NCI-H1092 (cell line): ENCODE data around the gene CDKAL1.
"Not testable (repeated sequence)": the region's sequence is repeated elsewhere in the genome, so short reads cannot be mapped to it uniquely, and the experiment has no call there.

Experiments
- DNase-seq: peaks from one replicate; lab custom pipeline; 2025; lab: John Stamatoyannopoulos, UW

Gene CDKAL1

DNA sequence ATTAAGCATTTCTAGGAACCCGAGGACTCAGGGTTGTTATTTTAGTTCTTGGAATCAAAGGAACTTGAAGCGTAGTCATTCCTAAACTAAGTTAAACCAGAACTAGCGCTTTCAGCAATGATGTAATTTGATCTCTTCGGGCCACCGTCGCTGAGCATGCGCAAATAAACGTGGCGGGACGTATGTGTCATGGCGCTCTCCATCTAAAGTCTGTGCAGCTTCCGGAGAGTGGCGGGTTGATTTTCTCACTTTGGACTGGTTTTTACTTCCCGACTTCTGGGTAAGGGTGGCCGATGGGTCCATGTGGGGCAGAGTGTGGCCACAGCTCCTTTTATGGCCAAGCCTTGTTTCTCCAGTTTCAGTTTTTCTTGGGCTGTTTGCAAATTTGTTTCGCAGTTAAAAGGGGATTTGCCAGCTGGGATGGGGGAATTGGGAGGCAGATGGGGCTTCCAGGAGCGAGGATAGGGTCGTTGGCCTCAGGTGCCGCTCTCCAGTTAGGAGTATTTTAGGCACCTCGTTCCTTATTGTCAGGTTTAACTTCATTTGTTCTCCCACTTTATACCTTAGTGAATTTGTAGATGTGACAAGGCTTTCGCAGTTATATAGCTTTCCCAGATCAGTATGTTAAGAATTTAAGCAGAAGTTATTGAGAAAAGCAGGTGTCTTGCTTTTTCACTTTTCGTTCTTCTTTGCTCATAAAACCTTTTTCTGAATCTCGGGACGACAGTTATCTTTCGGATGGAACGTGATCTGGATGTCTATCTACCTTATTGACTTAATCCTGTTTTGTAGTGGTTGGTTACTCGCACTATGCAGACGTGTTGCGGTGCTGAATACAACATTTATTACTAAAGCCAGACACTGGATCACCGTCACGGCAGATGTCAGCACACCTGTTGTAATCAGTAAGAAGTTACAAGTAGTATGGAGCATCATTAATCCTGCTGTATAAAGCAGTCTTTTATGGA, at the start of gene CDKAL1:
Gene CDKAL1, plus strand, starts transcription at position 163 of the 968 bp plus-strand sequence. CDS start 11,894 bp downstream, outside the sequence.
- DNase-seq = peak; percentile 70

DNA sequence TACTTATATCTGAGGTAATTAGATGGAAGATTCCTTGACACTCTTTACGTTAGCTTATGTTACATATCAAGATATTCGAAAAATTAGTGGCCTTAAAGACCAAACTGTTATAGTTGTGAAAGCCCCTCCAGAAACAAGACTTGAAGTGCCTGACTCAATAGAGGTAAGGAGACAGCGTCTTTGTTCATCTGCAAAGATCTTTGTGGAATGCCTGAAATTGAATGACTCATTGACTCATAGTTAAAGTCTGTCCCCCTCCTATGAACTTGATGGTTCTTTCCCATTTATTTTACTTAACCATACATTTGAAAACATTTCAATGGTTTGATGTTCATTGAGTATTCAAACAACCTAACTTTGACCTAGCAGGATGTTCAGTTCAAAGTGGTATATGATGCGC, 47.6 kb upstream of the CDKAL1 start:
- no peak for DNase-seq

DNA sequence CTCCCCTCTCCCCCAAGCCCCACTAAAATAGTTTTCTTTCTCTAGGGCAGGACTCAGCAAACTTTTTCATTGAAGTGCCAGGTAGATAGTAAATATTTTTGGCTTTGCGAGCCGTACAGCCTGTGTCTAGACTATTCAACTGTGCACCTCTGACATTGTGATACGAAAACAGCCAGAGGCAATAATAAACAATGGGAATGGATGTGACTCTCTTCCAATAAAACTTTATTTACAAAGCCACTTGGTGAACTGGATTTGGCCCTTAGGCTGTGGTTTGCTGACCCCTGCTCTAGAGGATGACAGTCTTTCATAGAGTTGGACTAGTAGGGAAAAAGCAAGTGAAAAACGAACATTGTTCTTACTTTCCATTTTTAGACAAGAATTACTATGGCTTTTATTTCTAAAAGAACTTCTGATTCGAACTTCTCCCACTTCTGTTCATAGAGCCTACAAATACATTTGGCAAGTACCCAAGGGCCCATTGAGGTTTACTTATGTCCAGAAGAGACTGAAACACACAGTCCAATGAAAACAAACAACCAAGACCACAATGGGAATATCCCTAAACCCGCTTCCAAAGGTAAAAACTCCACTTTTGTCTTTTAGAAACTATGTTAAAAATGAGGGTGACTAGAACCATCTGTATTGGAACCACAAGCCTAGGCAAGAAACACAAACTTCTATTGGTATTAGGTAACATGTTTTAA, 46.4 kb upstream of the CDKAL1 start:
- no peak for DNase-seq

DNA sequence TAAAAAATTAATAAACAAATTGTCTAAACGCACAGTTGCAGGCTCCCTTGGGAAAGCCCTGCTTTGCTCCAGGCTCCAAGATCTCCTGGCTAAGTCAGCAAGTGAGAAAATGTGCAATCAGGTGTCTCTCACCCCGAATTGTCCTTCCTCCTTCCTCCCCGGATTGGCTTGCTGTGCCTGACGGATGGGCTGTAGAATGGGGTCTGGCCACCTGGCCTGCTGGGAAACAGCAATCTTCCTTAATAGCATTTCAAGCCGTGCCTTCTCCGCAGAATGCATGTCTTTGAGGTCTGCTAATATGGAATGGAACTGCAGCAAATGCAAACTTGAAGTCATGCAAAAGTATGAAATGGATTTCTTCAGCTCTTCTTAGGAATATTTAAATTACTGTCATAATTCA, 43.7 kb upstream of the CDKAL1 start:
- no peak for DNase-seq

DNA sequence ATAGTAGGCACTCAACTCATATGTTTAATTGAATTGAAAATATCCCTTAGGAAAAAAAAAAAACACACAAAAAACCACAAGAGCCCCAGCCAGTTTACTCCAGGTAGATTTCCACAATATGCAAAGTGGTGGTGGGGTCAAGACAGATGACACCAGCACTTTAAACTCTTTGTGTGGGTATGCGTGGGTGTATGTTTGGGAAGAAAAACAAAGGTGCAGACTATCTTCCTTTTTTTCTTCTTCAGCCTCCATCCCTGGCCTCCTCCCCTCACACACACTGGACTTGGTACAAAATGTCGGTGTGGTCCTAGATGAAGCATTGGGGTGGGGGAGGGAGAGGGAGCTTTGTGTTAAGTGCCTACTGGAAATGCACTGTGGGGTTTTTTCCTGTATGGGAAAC, 42.2 kb upstream of the CDKAL1 start:
- DNase-seq = no peak

DNA sequence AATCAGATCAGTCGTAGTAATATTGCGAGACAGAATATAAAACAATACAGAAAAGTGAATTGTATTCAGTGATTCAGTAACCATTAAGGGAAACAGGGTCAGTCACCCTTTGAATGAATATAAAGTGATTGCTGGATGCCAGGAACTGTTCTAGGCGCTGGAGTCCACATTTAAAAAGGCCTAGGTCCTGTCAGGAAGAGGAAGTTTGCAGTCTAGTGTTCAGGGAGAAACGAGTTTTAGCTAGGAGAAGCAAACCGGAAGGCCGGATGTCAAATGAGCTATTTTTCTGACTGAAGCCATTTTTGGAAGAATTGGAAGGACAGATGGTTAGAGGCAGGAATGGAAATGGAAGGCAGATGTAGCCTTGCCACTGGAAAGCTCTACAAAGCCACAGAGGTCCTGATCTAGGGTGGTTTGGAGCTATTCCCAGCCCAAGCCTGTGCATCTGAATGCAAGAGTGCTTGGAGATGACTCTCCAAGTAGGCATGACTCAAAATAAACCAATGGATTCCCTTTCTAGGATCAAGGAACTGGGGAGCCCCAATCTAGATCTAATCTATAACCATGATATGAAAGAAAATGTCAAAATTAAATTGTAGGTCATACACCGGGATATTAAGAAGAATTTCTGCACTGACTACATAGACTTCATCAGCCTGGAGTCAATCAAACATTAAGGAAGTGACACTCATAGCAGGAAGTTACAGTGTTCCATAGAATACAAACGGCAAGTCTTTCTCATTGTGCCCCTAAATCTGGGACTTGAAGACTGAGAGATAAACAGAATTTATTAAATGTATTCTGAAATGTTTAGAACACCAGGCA, 36.8 kb upstream of the CDKAL1 start:
- DNase-seq = no peak

DNA sequence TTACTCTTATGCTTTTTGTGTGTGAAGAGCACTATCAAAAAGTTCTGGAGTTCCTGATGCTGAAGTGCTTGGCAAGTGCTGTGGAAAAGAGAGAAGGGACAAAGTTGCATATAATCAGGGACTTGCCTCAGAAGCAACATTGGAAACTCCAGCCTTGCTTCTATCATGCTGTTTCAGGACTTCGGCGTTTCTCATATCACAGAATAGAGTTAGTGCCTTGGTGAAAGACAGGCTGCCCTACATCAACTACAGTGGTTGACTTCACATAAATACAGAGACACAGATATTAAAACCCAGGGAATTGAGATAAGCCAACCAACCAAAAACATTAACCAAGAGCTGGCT, 36.2 kb upstream of the CDKAL1 start:
- no peak for DNase-seq

DNA sequence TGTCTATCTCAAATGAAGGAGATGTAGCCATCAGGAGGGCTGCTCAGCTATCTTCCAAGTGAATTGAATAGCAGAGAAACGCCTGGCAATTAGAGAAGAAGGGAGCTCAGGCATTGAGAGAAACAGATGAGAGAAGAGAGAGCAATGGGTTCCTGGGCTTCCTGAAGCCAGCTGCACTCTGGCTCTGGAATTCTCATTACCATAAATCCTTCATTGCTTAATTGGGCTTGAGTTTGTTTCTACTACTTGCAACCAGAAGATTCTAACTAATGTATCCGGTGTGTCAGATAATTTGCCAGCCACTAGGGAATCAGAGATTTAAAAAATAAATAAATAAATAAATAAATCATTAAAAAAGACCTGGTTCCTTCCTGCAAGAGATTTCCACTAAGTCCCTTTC, 25.0 kb upstream of the CDKAL1 start:
- DNase-seq = no peak

DNA sequence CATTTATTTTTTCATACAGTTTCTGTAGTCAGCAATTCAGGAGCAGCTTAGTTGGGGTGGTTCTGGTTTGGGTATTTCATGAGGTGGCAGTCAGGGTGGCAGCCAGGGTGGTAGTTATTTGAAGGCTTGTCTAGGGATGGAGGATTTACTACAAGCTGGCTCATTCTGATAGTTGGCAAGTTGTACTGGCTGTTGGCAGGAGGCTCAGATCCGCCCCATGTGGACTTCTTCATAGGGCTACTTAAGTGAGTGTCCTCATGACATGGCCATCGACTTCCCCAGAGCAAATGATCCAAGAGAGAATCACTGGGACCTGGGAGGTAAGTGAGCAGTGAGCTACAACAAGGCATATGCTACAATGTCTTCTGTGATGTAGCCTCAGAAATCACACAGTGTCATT, 22.4 kb upstream of the CDKAL1 start:
- DNase-seq = no peak

DNA sequence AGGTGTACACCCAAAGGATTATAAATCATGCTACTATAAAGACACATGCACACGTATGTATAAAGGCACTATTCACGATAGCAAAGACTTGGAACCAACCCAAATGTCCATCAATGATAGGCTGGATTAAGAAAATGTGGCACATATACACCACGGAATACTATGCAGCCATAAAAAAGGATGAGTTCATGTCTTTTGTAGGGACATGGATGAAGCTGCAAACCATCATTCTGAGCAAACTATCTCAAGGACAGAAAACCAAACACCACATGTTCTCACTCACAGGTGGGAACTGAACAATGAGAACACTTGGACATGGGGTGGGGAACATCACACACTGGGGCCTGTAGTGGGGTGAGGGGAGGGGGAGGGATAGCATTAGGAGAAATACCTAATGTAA, 9.0 kb upstream of the CDKAL1 start:
- not testable (repeated sequence) for DNase-seq

DNA sequence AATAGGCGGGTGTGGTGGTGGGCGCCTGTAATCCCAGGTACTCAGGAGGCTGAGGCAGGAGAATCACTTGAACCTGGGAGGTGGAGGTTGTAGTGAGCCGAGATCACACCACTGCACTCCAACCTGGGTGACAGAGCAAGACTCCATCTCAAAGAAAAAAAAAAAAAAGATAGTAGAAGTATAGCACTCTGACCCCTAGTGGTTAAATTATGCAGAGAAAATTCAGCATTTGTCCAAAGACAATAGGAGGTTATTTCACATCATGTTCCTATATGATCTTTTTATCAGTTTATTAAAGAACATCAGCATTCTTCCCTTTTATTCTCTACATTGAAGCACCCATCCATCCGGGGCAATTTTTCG, 5.2 kb upstream of the CDKAL1 start:
- peak; percentile 59 for DNase-seq

DNA sequence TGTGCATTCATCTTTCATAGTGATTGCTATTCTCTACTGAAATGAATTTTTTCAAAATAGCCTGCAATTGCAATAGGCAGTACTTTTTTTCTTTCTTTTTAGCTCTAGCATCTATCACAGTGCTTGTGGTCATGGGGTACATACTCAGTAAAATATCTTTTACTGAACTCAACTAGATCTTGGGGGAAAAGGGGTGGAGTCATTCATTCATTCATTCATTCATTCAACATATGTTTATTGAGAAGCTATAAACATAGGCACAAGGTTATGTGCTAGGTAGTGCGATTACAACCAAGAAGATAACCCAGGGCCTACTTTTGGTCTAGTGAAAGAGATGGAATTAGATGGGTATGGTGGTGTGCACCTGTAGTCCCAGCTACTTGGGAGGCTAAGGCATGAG, 1.4 kb upstream of the CDKAL1 start:
- no peak for DNase-seq

DNA sequence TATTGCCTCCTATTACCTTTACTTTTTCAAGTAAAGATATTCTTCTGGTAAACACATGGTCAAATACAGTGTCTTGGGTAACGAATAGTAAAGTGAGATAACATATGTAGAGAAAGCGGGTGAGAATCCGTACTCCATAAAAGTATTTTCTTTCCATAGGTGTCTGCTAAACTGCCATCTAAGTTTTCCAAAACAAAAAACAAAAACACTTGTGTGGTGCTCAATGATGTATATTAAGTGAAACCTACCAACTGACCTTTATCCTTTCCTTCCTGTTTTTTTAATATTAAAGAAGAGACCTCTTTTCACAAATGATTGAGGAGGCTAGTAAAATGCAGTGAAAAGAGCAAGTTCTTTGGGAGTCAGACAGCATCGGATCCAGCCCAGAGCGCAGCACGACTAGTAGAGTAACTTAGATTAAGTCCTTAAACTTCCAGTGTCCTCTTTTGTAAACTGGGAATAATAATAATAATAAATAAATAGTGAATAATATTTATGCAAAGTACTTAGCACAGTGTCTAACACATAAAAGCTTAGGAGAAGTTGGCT, 437 bp upstream of the CDKAL1 start:
- DNase-seq = no peak

DNA sequence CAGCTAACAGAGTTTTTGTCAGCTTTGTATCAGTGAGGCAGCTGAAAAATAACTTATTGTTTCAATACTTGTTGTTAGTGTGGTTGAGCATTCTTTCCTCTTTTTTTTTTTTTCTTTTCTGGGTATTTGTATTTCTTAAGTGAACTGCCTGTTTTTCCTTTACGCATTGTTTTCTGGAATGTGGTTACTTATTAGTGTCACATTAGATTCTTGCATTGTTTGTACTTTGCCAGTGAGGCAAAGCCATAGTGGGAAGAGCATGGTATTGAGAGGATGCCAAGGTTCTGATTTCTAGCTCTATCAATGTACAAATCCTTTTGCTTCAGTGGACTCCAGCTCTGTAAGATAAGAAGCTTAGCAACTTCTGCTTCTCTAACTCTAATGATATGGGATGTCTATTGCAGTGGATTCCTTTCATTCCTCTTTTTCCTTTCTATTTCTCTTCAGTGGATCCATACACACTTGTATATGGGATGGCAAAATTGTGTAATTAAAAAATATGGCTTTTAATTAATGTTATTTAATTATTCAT, 3.9 kb downstream of the CDKAL1 start:
- DNase-seq = no peak

DNA sequence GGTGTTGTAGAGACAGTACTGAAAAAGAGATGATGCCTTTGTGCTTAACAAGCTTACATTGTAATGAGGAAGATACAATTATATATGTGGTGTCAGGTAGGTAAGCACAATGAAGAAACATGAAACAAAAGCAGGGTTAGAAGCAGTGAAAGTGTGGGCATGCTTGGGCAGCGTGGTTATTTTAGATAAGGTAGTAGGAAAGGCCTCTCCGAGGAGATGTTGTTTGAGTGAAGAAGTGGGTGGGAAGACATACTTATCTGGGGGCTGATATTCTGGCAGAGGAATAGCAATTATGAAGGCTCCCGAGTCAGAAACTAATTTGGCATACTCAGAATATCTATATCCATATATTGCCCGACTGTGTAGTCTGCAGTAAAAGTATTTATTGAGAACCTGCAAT, 4.7 kb downstream of the CDKAL1 start:
- no peak for DNase-seq

DNA sequence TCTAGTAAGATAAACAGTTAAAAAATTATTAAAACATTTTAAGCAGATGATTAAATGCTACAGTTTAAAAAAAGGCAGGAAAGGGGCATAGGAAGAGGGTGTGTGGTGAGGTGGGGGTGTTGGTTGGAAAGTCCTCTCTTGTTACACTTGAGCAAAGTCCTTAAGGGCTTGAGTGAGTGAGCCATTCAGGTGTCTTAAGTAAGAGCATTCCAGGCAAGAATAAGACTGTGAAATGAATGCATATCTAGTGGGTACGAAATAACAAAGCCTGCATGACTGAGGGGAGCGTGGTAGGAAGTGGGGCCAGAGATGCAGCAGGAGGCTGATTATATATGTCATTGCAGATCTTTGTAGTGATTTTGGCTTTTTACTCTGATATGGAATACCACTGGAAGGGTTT, 5.1 kb downstream of the CDKAL1 start:
- no peak for DNase-seq

DNA sequence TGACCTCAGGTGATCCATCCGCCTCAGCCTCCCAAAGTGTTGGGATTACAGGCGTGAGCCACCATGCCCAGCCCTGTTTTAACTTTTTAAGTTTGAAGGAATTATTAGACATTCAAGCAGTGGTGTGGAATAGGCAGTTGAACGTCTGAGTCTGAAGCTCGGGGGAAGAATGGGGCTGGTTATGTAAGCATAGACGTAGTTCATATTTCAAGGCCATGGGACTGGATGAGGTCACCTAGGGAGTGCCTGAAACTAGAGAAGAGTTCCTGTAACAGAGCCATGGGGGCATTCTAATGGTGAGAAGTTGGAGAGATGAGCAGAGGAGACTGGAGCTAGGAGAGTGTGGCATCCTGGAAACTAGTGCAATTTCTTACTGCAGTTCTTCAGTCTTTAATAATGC, 6.4 kb downstream of the CDKAL1 start:
- no peak for DNase-seq

DNA sequence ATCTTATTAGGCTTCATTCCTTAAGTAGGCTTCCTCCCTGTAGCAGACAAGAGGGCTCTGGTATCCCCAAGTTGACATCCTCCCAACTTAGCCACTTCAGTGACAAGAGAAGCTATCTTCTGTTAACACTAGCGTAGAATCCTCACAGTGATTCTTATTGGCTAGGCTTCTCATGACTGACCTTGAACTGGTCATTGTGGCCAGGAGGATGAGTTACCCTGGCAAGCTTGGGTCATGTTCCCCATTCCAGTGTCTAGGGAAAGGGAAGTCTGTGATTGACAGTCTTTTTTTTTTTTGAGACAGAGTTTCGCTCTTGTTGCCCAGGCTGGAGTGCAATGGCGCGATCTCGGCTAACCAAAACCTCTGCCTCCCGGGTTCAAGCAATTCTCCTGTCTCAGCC, 7.1 kb downstream of the CDKAL1 start:
- no peak for DNase-seq

DNA sequence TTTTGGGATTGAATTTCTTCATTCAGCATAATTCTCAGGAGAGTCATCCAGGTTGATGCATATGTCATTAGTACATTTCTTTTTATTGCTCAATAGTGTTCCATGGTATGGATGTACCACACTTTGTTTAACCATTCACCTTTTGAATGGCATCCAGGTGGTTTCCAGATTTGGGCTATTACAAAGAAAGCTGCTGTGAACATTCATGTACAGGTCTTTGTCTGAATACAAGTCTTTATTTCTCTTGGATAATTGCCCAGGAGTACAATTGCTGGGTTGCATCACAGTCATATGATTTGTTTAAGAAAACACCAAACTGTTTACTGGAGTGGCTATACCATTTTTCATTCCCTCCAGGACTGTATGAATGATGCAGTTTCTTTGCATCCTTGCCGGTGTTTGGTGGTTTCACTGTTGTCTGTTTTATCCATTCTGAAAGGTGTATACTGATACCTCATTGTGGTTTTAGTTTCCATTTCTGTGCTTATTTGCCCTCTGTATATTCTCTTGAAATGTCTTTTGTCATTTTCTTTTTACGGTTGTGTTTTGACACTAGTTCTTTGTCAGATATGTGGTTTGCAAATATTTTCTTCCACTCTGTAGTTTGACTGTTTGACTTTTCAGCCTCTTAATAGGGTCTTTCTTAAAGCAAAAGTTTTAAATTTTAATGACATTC, 8.8 kb downstream of the CDKAL1 start:
- no peak for DNase-seq

DNA sequence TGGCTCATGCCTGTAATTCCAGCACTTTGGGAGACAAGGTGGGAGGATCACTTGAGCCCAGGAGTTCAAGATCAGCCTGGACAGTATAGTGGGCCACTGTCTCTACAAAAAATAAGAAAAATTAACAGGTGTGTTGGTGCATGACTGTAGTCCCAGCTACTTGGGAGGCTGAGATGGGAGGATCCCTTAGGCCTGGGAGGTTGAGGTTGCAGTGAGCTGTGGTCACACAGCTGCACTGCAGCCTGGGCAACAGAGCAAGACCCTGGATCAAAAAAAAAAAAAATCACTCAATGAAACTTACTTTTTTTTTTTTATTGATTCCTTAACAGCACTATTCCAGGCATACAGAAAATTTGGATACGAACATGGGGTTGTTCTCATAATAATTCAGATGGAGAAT, 14.0 kb downstream of the CDKAL1 start:
- no peak for DNase-seq

DNA sequence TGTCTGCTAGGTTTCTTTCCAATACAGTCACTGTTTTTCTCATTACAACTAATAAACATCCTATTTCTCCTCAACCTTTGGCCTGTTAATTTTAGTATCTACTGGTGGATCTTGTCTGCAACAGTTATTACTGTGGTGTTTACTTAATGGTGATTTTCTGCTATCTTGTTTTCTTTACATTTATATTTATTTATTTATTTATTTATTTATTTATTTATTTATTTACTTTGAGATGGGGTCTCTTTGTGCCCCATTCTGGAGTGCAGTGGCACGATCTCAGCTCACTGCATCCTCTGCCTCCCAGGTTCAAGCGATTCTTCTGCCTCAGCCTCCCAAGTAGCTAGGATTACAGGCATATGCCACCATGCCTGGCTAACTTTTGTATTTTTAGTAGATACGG, 15.1 kb downstream of the CDKAL1 start:
- DNase-seq = not testable (repeated sequence)
